ENCODE results near the gene ASIC4.

Gene ASIC4

GRCh38 chr2:219566640-219567039 is 52.4 kb downstream of the ASIC4 start:
- DNase-seq (ENCODE audit: low read depth in 2 of 2): no peak

GRCh38 chr2:219567131-219567530 is 52.8 kb downstream of the ASIC4 start:
- no peak for DNase-seq (ENCODE audit: low read depth in 2 of 2)

- DNase-seq (ENCODE audit: low read depth in 2 of 2): no peak
These were observed 53.6 kb downstream of the ASIC4 start for GRCh38 chr2:219567791-219568361.

GRCh38 chr2:219569041-219569440 is 54.8 kb downstream of the ASIC4 start:
- DNase-seq (ENCODE audit: low read depth in 2 of 2): no peak

GRCh38 chr2:219569635-219570034 is 55.4 kb downstream of the ASIC4 start:
- DNase-seq (ENCODE audit: low read depth in 2 of 2): no peak

- no peak for DNase-seq (ENCODE audit: low read depth in 2 of 2)
These were observed 56.1 kb downstream of the ASIC4 start for GRCh38 chr2:219570194-219570923.

GRCh38 chr2:219570924-219571310 is 56.6 kb downstream of the ASIC4 start:
- no peak for DNase-seq (ENCODE audit: low read depth in 2 of 2)

GRCh38 chr2:219571311-219572236 is 57.3 kb downstream of the ASIC4 start, which contains the start of gene OBSL1:
OBSL1 (minus strand) TSS chr2:219571539; CDS start chr2:219571232, 307 bp downstream.
- DNase-seq (ENCODE audit: low read depth in 2 of 2): no peak

GRCh38 chr2:219572237-219573001 is 58.1 kb downstream of the ASIC4 start, which contains the start of gene INHA:
INHA (plus strand) TSS chr2:219572310; CDS start chr2:219572375, 65 bp downstream.
- no peak for DNase-seq (ENCODE audit: low read depth in 2 of 2)

GRCh38 chr2:219573166-219573565 is 58.9 kb downstream of the ASIC4 start:
- DNase-seq (ENCODE audit: low read depth in 2 of 2): no peak

- no peak for DNase-seq (ENCODE audit: low read depth in 2 of 2)
These were observed 60.4 kb downstream of the ASIC4 start for GRCh38 chr2:219574484-219575311.

GRCh38 chr2:219575566-219576504 is 61.6 kb downstream of the ASIC4 start:
- DNase-seq (ENCODE audit: low read depth in 2 of 2): no peak

- DNase-seq (ENCODE audit: low read depth in 2 of 2): no peak
These were observed 62.5 kb downstream of the ASIC4 start for GRCh38 chr2:219576505-219577388.

- no peak for DNase-seq (ENCODE audit: low read depth in 2 of 2)
These were observed 64.7 kb downstream of the ASIC4 start for GRCh38 chr2:219578811-219579613.

GRCh38 chr2:219581346-219581745 is 67.1 kb downstream of the ASIC4 start:
- no peak for DNase-seq (ENCODE audit: low read depth in 2 of 2)
